GM18520 (cell line): ENCODE measurements around the gene EXD3.
"Not testable (repeated sequence)": the region's sequence is repeated elsewhere in the genome, so short reads cannot be mapped to it uniquely, and the experiment has no call there.

ENCODE experiments used
- ATAC-seq: cut with Tn5 transposase; IDR thresholded peaks from one replicate; pipeline ENCODE4 v1.9.1; 2021; ENCODE audit not compliant: unreplicated experiment

Gene EXD3

GRCh38 chr9:137381501-137382443 lies 41.2 kb downstream of the EXD3 start:
- ATAC-seq: no peak

- no peak for ATAC-seq
These were observed 42.4 kb downstream of the EXD3 start for GRCh38 chr9:137380606-137381005.

- ATAC-seq: no peak
These were observed 42.8 kb downstream of the EXD3 start for GRCh38 chr9:137380171-137380570.

- no peak for ATAC-seq
These were observed 43.2 kb downstream of the EXD3 start for GRCh38 chr9:137379761-137380161.

GRCh38 chr9:137378688-137379410 lies 44.1 kb downstream of the EXD3 start:
- not testable (repeated sequence) for ATAC-seq

- no peak for ATAC-seq
These were observed 46.6 kb downstream of the EXD3 start for GRCh38 chr9:137376386-137376785.

- no peak for ATAC-seq
These were observed 47.5 kb downstream of the EXD3 start for GRCh38 chr9:137375321-137376058.

GRCh38 chr9:137374131-137374845 lies 48.7 kb downstream of the EXD3 start:
- ATAC-seq: no peak

GRCh38 chr9:137373611-137373980 lies 49.4 kb downstream of the EXD3 start:
- ATAC-seq: no peak

GRCh38 chr9:137372693-137373610 lies 50.0 kb downstream of the EXD3 start:
- no peak for ATAC-seq

- no peak for ATAC-seq
These were observed 50.9 kb downstream of the EXD3 start for GRCh38 chr9:137371946-137372651.

GRCh38 chr9:137371521-137371941 lies 51.4 kb downstream of the EXD3 start:
- ATAC-seq: no peak

GRCh38 chr9:137370865-137371520 lies 52.0 kb downstream of the EXD3 start:
- ATAC-seq: no peak

- ATAC-seq: no peak
These were observed 52.8 kb downstream of the EXD3 start for GRCh38 chr9:137369911-137370764.

- no peak for ATAC-seq
These were observed 53.7 kb downstream of the EXD3 start for GRCh38 chr9:137369061-137369787.

- ATAC-seq: no peak
These were observed 54.4 kb downstream of the EXD3 start for GRCh38 chr9:137368431-137369035.
